CD4-positive, alpha-beta T cell treated with Interleukin-6 for 4 hours (primary cell): ENCODE results near the gene KCTD10.

Experiments
- DNase-seq: peaks from one replicate; pipeline ENCODE4 v3.0.0-alpha.2; 2020; ENCODE audit warnings: mixed read lengths

Gene KCTD10

DNA sequence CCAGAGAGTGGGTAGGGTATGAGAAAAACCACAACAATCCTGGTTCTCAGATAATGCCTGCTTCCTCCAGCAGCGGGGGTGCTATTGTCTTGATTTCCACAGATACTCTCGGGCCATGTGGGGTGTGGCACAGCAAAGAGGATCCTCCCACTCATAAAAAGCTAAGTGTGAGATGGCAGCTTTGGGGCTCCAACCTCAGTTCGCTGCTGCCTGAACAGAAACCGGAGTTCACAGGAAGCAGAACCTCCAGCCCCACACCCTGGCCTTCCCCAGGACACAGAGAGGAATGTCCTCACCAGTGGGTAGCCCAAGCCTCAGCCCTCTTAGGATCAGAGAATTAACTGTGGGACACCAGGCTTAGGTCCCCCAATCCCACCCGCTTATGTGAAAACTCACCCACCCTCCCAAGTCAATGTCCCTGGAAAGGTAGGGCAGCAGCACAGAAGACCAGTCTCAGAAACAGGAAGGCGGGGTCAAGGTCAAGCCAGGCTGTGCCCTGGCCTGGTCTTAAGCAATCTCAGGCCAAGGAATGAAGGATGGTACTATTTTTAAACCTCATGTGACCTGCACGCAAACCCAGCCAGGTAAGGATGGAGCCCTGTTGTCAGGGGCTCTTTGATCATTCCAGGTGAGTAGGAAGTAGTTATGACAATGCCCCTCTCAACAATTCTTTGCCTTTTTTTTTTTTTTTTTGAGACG lies 9.0 kb downstream of the KCTD10 start:
- DNase-seq = no peak

DNA sequence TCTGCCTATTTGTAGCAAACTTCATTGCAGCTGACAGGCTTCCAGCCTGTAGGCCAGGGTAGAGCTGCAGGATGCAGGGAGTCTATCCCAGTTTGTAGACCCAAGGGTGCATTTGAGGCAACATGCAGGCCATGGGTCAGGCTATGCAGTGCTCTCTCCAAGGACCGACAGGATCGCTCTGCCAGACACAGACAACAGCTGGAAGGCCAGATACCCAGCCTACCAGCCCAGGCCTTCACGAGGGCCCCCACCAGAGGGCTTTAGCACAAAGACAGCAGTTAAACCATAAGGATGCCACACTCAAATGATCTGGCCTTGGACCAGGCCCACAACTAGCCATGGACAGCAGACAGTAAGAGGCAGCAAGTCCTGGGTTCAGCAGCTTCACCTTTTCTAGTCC lies 10.3 kb downstream of the KCTD10 start:
- no peak for DNase-seq

DNA sequence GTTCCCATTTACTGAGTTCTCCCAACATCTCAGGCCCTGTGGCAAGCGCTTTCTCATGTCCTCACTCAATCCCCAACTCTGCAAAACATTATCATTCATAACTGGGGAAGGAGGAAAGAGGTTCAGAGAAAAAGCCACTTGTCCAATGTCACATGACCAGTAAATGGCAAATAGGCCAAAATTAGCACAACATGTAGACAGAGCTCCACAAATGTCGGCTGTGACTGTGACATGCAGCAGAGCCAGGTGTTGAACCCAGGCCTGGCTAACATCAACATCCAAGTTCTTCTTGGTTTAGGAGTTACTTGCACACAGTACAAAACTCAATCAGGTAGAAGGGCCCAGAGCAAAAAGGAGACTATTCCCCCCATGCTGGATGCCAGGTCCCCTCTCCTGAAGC lies 10.8 kb downstream of the KCTD10 start:
- no peak for DNase-seq

DNA sequence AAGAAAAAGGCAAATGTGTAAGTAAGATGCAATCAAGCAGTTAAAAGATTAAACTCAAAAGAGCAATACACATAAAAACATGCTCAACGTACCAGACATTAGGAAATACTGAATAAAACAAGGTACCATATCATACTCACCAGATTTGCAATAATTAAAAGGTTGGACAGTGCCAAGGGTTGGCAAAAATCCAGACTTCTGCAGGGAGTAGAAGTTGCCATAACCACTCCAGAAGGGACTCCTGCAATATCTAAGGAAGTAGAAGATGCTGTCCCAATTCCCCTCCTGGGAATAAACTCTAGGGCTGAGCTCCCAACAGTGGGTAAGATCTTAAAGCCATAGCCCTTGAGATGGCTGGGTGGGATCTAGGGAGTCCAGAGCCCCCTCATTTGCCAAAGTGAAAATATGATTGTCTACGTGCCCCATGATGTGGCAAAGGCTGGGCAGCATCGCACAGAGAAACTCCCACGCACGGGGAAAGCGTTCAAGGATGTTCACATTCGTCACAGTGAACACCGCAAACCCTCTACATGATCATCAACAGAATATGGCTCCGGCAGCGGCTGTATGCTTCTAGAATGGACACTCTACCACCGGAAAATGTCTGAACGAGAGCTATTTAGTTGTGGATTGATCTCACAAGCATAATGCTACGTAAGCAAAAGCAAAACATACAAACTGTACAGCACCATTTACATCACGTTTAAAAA lies 12.3 kb downstream of the KCTD10 start:
- DNase-seq = no peak

DNA sequence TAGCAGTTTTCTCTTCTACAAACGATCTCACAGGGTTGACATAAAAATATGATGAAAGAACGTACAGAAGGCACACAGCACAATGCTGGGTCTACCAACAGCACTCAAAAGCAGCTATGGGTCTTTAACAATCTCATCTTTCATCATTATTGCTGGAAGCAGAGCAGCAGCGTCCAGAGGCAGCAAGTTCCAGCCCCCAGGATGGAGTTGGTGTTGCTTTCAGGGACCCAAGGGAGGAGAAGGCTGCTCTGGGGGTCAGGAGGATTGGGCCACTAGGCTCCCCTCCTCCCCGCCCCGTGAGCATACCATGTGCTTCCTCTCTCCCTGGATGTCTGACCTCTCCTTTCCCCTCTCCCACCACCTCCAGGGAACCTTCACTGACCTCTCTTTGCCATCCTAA lies 13.3 kb downstream of the KCTD10 start:
- DNase-seq = no peak

DNA sequence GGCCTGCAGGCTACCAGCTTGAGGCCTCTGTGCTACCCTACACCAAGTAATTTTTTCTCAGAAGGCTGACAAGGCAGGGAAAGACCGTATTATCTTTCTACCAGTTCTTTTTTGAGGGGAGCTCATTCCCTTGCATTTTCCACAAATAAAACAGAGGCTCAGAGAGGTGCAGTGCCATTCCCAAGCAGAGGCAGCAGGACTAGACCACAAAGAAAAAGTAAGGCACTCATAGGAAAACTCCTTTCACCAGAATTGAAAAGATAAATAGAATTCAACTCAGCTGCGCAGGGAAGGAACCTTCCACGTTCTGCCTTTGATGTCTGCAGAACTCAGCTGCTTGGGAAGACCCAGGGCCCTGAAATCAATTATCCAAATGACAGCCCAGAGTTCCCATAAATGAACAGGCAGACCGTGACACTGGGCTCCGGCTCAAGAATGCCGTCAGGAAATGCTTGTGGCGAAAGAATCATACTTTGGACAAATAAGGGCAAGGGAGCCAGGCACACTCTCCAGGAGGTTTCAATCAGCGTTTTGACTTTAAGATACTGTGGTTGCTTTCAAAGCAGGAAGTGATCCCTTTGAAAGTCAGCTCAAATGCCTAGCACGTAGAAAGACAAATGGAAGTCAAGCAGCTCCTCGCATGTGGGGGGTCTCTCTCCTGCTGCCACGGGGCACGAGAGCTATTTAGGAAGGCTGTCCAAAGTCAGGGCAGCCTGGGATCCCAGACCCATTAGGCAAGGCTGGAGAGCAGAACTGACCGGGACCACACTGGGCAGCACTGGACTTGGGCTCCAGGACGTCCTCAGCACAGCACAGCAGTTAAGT lies 14.0 kb downstream of the KCTD10 start:
- no peak for DNase-seq

DNA sequence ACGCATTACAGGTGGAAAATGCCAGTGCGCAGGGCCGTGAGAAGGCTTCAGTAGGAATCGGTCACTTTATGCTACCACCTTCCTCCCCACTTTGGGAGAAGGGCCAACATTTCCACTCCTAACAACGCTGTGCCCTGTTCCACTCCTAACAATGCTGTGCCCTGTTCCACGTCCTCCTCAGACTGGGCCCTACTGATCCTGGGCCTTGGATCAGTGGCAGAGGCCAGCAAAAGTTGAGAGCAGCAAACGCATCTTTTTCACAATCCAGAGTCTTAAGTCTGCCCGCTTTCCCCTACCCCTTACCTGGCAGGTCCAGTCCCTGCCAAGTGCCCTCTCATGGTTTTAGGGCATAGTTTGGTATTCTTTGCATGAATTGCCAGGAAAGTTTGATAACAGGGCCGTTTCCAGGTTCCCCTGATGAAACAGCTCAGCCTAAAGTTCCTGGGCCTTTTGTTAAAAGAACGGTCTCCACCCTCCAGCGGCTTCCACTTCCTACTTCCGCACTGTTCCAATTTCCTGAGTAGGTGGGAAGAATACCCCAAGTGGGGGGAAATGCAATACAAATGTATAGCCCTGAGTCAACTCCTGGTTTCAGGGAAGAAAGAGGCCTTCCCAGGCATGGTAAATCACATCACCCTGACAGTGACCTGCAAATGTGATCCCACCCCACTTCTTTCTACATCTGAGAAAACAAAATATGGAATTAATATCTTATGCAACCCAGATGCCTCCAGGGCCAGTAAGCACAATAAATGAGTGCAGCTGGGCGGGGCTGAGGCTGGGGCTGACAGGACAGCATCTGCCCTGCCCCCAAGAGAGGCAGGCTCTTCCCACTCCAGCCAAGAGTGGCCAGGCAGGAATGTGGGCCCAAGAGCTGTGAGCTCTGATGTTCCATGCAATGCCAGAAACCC lies 15.0 kb downstream of the KCTD10 start:
- DNase-seq = no peak

DNA sequence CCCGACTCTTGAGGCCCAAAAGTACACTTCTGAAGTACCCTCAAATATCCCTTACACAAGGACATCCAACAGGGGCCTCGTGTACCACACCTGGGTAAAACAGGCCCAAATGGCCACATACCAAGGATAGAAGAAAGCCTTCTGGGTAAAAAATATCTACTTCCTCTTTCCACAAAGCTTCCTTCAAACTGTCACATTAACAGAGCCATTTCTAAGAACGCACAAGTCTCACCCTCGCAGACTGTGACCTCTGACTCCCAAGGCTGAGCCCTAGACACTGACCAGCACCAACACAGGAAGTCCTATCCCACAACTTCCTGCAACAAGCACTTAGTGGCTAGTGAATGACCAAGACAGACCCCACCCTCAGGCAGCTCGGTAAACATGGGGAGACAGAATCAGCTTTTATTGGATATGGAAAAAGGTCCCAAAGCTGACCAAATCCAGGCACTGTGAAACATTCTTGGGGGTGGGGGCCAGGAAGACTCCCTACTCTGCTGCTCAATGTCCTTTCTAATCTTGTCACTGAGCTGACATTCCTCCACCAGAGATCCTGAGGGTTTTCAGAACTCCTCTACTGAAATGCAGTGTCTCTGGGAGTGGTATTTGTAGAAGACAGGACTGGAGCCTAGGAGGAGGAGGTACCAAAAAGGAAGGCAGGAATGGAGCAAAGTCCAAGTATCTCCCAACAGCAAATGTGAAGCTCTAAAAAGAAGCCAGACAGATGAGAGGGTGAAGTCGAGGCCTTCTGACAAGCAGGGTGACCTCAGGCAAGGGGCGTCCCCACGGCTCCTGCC lies 15.9 kb downstream of the KCTD10 start:
- DNase-seq = no peak

DNA sequence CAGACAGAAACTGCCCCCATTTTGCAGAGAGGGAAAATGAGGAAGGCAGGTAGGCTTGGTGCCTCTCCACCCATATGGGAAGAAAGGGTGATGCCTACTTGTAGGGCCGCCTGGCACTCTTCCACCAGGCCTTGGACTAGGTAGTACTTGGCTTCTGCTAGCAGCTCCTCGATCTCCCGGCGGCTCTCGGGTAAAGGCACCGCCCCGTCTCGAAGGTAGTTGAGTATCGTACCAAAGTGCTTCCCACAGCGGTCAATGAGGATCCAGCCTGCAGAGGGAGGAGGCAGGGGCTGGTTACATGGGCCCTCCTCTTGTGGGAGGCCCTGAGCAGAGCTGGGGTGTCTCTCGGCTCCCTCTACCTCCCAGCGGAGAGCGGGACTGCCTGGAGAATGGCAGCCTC lies 16.6 kb downstream of the KCTD10 start:
- no peak for DNase-seq

DNA sequence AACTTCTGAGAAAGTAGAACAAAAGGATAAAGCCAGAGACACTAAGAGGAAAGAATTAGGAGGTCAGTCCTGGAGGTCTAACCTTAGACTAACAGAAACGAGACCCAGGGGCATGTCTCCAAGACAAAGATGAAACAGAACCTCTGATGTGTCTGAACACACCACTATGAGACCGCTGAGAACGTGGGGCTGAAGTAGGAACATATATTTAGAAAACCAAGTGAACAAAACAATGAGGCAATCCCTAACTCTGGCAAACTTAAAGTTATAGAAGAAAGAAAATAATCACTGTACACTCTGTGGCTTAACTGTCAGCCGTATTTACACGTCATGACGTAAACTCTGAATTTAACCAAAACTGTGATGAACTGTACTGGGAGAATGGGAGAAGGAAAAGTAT lies 17.9 kb downstream of the KCTD10 start:
- DNase-seq = no peak

DNA sequence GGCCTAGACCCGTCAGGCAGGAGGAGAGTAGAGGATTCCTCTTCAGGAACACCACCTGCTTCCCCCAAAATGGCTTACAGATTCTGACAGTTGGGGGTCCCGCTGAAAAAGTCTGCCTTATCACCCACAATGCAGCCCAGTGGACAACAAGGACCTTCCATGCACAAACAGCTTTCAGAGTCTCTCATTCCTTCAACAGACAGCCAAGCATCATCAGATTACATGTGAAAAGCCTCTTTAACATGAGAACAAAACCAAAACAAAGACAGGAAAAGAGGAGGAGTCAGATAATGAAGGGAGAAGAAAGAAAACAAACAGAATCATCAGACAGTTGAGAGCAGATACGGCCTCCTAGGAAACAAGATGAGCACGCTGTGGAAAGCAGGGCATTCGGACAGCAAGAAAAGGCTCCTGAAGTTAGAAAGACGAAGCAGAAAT lies 18.3 kb downstream of the KCTD10 start:
- no peak for DNase-seq

DNA sequence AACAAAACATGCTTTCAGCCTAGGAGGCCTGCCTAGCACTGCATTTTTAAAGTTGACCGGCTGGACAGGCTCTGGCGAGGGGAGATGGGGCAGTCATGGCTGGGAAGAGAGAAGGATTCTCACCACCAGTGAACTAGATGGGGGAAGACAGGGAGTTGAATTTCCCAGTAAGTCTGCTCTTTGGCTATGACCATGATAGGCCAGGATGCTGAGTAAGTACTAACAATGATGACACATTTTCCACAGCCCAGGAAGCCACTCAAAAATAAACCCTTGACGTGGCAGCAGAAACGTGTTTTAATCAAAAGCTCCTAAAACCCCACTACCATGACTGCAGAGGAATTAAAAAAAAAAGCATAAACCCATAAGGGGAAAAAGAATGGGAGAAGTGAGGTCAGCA lies 19.0 kb downstream of the KCTD10 start:
- no peak for DNase-seq

DNA sequence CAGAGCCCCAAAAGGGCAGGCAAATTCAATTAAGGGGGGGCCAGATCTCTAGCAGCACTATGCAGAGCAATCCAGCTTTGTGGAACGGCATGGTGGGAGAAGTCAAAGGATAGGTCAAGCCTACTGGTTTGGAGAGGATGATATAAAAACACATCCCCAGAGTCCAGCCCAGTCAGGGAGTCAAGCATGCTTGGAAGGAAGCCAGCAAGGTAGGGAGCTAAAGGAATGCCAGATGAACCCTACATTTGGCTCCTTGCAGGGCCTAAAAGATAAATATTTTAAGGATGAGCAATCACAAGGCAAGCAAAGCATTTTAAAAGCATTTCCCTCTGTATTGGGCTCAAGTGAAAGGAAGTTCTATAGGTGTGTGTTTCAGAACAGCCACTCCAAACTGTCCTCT lies 21.4 kb downstream of the KCTD10 start:
- DNase-seq = no peak

DNA sequence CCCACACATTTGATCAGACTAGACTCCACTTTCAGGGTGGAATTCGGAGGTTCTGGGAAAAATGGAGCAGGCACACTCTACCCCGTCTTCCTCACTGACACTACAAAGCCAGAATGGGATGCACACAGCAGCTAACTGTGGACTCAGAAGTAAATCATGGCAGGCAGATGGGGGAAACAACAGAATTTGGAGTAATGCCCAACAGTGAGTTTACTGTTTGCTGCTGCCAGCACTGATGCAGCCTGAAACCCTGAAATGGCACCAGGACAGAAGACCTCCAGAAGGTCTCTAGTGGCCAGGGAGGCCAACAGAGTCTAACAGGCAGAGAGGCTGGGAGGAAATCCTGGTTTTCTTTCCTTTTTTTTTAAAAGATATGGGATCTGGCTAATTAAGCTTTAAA lies 24.6 kb downstream of the KCTD10 start:
- no peak for DNase-seq

DNA sequence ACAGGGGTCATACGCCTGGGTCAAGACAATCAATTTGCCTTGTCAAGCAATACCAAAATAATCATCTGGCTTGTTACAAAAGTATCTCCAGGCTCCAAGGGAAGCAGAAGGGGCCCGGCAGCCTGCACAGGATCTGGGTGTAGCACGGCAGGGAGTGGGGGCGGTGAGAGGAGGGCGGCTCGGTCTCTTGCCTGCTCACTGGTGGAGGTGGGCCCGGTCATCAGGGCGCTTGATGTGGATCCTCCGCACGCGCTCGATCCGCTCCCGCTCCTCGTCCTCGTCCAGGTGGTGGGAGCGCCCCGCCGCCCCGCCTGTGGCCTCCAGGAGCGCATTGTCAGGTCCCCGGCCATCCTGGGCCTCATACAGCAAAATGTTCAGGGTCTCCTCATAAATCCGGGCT lies 25.7 kb downstream of the KCTD10 start:
- no peak for DNase-seq

DNA sequence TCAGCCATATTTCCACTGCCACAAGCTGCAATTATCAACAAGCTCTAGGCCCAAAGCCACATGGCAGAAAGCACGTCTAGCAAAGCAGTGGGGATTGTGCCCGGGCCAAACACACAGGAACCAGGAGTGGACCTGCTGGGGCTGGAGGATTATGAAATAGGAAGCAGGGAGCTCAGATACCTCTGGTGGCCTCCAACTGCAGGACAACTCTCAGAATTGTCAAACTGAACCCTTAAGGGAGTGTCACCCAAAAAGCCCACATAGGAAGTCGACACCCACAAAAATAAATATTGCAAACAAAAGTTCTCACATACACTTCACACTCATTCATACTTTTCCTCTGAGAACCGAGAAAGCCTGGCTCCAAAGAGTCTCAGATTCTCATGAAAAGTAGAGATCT lies 26.1 kb downstream of the KCTD10 start:
- DNase-seq = no peak

DNA sequence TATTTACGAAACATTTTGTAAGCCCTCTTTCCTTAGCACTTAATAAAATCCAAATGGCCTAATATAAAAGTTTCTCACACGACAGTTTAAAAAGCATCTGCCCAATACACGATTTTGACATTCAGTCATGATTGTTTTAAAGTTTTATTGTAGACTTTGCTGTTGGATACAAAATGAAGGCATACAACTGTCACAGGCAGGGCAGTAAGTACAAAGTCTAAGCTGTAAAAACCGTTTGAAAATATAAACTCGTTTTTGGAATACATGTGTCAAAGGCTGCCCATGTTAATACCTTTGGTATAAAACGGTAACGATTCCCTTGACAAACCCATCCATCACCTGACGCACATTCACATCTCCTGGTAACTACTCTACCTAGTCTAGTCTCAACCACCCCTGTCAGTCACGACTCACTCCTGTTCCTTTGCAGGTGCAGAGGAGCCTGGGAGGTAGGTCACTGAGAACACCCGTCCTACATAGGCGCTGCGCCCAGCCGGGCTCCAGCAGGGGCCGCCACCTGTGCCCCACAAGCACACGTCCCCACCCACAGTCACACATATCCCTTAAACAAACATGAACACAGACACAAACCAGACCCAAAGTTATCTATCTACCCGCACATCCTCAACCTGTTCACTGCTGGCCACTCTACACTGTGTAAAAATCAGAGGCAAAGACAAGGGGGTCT lies 27.1 kb downstream of the KCTD10 start:
- DNase-seq = no peak

DNA sequence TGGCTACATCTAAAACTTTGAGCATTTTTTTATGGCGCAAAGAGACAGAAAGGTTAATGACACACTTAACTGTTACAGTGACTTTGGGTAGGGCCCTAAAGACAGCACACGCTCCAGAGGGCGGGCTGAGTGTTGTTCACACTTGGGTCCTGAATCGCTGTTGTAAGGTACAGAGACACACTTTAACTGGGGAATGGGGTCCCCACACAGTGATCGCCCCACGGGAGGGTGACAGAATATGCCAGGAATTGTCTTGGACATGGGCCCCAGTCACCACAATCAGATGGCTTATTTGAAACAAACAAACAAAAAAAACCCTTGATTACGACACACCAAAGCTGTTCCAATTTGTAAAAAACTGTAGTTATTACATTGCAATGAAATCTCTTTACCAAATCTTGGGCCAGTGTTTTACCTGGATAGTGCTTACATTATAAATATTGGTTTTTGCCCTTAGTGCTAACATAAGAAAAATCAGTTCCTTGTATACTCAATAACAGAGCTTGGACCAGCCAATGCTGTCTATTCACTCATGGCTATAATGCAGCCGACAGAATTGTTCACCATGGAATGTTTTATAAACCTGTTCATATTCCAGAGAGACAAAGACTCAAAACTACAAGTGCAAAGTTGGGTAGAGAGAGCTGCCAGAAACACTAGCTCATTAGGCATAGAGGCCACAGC lies 28.3 kb downstream of the KCTD10 start:
- no peak for DNase-seq

DNA sequence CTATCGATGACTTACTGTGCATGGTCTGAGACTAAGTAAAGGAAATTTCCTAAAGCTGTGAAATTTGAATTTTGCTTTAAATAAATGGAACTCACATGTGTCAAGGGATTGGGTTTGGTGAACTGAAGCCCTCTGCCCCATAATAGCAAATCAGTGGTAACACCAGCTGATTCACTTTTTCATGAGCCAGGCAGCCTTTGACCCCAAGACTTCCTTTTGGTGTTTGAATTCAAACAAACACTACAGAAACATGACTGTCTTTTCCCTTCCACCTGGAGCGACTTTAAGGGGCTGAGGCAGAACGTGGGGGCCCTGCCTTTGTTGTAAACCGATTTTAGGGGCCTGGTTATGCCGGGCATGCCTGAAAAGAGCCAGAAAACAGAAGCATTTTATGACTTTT lies 28.8 kb downstream of the KCTD10 start:
- DNase-seq = no peak

DNA sequence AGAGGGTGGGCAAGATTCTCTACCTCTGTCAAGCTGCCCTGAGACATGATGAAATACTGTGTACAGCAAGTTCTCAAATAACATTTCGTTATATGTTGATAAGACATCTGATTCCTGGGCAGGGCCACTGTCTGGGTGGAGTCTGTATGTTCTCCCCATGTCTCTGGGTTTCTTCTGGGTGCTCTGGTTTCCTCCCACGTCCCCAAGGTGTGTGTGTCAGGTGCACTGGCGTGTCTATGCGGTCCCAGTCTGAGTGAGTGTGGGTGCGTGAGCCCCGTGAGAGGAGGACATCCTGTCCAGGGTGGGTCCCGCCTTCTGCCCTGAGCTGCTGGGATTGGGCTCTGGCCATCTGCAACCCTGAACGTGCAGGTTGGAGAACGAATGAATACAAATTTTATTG lies 29.6 kb downstream of the KCTD10 start:
- no peak for DNase-seq

DNA sequence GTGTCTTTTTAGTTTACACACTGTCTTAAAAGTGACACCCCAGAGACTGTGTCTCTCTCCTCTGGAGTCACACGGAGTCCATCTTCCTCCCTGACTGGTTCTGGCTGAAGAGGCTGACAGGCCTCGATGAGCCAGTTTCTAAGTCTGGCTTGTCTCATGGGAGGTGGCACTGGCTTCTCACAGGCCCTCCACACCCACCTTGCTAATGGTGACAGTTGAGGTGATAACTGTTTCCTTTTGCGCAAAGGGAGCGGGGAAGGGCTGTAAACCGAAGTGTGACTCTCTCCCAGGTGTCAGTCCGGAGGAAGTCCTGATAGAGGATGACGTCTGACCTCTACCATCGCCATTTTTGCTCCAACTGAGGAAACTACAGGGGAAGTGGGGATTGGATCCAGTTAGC lies 30.2 kb downstream of the KCTD10 start:
- no peak for DNase-seq
